Measurements from ENCODE around the gene SLIT1. TPM values are rescaled to one million over a fixed set of nuclear protein-coding genes. Genes with fewer than 3 reads are reported as not detected.

SLIT1 gene
- total RNA-seq, 1 donor from 2014 or later = 0.51 TPM

- Mint-ChIP-seq H3K4me3 (no peak overlapping the region), H3K9me3 (no peaks in the 10 kb centered on the region), H3K36me3 (ENCODE audit: low read depth) (no peaks in the 10 kb centered on the region), H3K27me3 (peaks cover 14% of the 10 kb centered on the region), H3K4me1 (no peaks in the 10 kb centered on the region), H3K27ac (no peak overlapping the region)
- ATAC-seq (ENCODE audit: low read depth) (no peak), DNase-seq (no peak)
- ChIA-PET POLR2A (no interaction called here), CTCF (no interaction called here)
- intact Hi-C loops (cut with micrococcal nuclease) = no loop called here
- TF ChIP-seq, protein P1, sequence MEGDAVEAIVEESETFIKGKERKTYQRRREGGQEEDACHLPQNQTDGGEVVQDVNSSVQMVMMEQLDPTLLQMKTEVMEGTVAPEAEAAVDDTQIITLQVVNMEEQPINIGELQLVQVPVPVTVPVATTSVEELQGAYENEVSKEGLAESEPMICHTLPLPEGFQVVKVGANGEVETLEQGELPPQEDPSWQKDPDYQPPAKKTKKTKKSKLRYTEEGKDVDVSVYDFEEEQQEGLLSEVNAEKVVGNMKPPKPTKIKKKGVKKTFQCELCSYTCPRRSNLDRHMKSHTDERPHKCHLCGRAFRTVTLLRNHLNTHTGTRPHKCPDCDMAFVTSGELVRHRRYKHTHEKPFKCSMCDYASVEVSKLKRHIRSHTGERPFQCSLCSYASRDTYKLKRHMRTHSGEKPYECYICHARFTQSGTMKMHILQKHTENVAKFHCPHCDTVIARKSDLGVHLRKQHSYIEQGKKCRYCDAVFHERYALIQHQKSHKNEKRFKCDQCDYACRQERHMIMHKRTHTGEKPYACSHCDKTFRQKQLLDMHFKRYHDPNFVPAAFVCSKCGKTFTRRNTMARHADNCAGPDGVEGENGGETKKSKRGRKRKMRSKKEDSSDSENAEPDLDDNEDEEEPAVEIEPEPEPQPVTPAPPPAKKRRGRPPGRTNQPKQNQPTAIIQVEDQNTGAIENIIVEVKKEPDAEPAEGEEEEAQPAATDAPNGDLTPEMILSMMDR (IDR thresholded peaks at IDR 0.05) = no peak
Measured at GRCh38 chr10:97128039-97128492, 57.7 kb downstream of the SLIT1 start.

- intact Hi-C loops (cut with micrococcal nuclease) = no loop called here
- H3K4me3 Mint-ChIP-seq = no peak overlapping the region
- ChIA-PET CTCF (interaction anchor here (0.6 kb wide), 1 partner anchor 83 kb away, joined by 3 read pairs; no protein-coding TSS in a partner anchor), POLR2A (no interaction called here)
- H3K36me3 Mint-ChIP-seq (ENCODE audit: low read depth) = no peaks in the 10 kb centered on the region
- H3K27ac Mint-ChIP-seq = no peak overlapping the region
- no peak for DNase-seq
- peaks cover 17% of the 10 kb centered on the region for H3K27me3 Mint-ChIP-seq
- no peaks in the 10 kb centered on the region for H3K9me3 Mint-ChIP-seq
- TF ChIP-seq, protein P1 (IDR thresholded peaks at IDR 0.05) = no peak
- H3K4me1 Mint-ChIP-seq = no peaks in the 10 kb centered on the region
- ATAC-seq (ENCODE audit: low read depth) = no peak
Measured at GRCh38 chr10:97127509-97127908, 58.2 kb downstream of the SLIT1 start.

DNA sequence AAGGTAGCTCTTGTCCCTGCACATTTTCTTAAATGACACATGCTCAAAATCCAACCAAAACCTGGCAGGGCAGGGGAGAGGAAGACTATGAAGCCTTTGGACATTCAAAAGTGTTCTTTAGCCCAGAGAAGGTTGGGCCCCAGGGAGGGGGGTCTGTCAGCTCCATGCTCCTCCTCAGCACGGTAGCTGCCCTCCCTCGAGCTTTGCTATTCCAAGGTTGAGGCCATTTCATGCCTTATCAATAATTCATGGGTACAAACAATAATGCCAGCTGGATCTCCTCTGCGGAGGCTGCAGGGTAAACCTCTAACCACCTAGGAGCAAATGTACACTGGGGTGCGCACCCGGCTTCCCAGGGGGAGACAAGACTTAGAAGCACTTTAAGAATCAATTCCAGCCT, 61.5 kb downstream of the SLIT1 start:
- intact Hi-C loops (cut with micrococcal nuclease) = no loop called here
- Mint-ChIP-seq H3K27ac (no peak overlapping the region), H3K4me3 (no peak overlapping the region), H3K9me3 (no peaks in the 10 kb centered on the region), H3K4me1 (no peaks in the 10 kb centered on the region), H3K36me3 (ENCODE audit: low read depth) (no peaks in the 10 kb centered on the region), H3K27me3 (peaks cover 13% of the 10 kb centered on the region)
- CTCF ChIA-PET = interaction anchor here (2.7 kb wide), 1 partner anchor 86 kb away, joined by 6 read pairs; no protein-coding TSS in a partner anchor
- ATAC-seq (ENCODE audit: low read depth) (no peak), DNase-seq (no peak)
- TF ChIP-seq, protein P1 (IDR thresholded peaks at IDR 0.05) = no peak
- POLR2A ChIA-PET = no interaction called here

GRCh38 chr10:97123765-97124164, 62.0 kb downstream of the SLIT1 start:
- H3K27me3 Mint-ChIP-seq = peaks cover 16% of the 10 kb centered on the region

GRCh38 chr10:97121041-97121440, 64.7 kb downstream of the SLIT1 start:
- ATAC-seq (ENCODE audit: low read depth) (no peak), DNase-seq (no peak)
- H3K36me3 Mint-ChIP-seq (ENCODE audit: low read depth) = no peaks in the 10 kb centered on the region
- H3K9me3 Mint-ChIP-seq = no peaks in the 10 kb centered on the region
- no peak overlapping the region for H3K27ac Mint-ChIP-seq
- POLR2A ChIA-PET = no interaction called here
- TF ChIP-seq, protein P1 (IDR thresholded peaks at IDR 0.05) = no peak
- intact Hi-C loops (cut with micrococcal nuclease) = no loop called here
- no peak overlapping the region for H3K4me3 Mint-ChIP-seq
- no peaks in the 10 kb centered on the region for H3K4me1 Mint-ChIP-seq
- peaks cover 19% of the 10 kb centered on the region for H3K27me3 Mint-ChIP-seq
- CTCF ChIA-PET = no interaction called here

More at GRCh38 chr10:97123765-97124164, 62.0 kb downstream of the SLIT1 start:
- CTCF ChIA-PET = interaction anchor here (2.7 kb wide), 1 partner anchor 87 kb away, joined by 6 read pairs; no protein-coding TSS in a partner anchor
- DNase-seq (no peak), ATAC-seq (ENCODE audit: low read depth) (no peak)
- Mint-ChIP-seq H3K4me3 (no peak overlapping the region), H3K36me3 (ENCODE audit: low read depth) (no peaks in the 10 kb centered on the region), H3K27ac (no peak overlapping the region), H3K9me3 (no peaks in the 10 kb centered on the region), H3K4me1 (no peaks in the 10 kb centered on the region)
- TF ChIP-seq, protein P1 (IDR thresholded peaks at IDR 0.05) = no peak
- POLR2A ChIA-PET = no interaction called here
- intact Hi-C loops (cut with micrococcal nuclease) = no loop called here

Measured in activated B cell treated with CpG ODN at 0.5 μM for 24 hours (primary cell).